ENCODE measurements around the gene PEF1.
A peak's percentile ranks its signal among the peaks of the same experiment; 100 is the strongest.

DNA sequence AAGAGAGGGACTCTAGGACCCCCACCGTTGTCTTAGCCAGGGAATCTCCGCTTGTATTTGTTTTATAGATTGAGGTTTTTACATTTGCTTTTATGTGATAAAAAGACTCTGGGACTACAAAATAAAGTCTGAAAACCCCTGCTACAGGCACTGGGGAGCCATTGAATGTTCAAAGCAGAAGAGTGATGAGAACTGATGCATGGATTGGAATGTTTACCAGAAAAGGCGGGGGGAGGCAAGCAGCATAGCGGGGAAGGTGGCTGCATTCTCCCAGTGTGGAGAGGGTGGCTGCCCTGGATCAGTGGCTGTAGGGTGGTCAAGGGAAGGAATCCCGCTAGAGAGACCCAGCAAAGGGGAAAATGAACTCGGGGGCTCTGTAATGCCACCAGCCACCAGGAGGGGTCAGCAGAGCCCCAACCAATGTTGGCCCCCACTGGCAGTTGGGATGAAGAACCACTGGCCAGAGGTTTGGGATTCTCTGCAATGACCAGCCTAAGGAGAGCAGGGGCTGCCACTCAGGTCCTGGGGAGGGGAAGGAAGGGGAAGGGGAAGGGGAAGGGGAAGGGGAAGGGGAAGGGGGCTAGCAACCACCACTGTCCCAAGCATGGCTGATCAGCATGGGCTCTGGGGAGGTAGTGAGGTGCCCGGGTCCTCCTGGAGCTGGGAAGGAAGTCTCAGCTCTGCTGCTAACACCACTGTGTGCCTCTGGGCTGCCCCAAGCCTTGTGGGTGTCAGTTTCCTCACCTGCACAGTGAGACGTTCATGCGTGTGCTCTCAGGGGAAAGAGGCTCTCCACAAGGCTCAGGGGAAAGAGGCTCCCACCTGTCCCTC, 19.2 kb upstream of the PEF1 start:
- TF ChIP-seq POLR2A (IDR thresholded peaks at IDR 0.05) (no peak), CTCF (IDR thresholded peaks at IDR 0.05) (peak; percentile 83 to 96 (median 93))

All from ovary (tissue), 3 donors.